Natural killer cell (primary cell): ENCODE measurements around the gene CD58. TPM values are rescaled to one million over a fixed set of nuclear protein-coding genes. Genes with fewer than 3 reads are reported as not detected.
A peak's percentile ranks its signal among the peaks of the same experiment; 100 is the strongest.

Experiments used
- ATAC-seq, 3 donors: fragments of 150-1000 bp in 2 of 3; fragments of 200-7000 bp in 1 of 3; cut with Tn5 transposase; 1 replicate in 1 of 3; 2 replicates in 2 of 3; pipeline ENCODE4 v1.10.0; 2021; ENCODE audit warnings: mild to moderate bottlenecking in 2 of 3, moderate library complexity in 2 of 3
- DNase-seq, 2 donors: peaks; one replicate each; pipeline versions ENCODE4 v3.0.0 to v3.0.0-alpha.2; 2013 to 2021; ENCODE audit warnings: mixed read lengths in 1 of 2
- H3K27ac ChIP-seq: one replicate; pipeline ENCODE4 v1.5.1; 2013; ENCODE audit warnings: mild to moderate bottlenecking, low read length
- H3K27me3 ChIP-seq: one replicate; pipeline ENCODE4 v1.6.1; 2013; ENCODE audit warnings: low read length; ENCODE audit not compliant: control insufficient read depth, insufficient read depth
- H3K36me3 ChIP-seq: one replicate; pipeline ENCODE4 v1.6.1; 2013; ENCODE audit warnings: low read length; ENCODE audit not compliant: control insufficient read depth, insufficient read depth
- H3K4me1 ChIP-seq: one replicate; pipeline ENCODE4 v1.6.1; 2013; ENCODE audit warnings: low read length; ENCODE audit not compliant: control insufficient read depth, insufficient read depth
- H3K4me3 ChIP-seq: one replicate; pipeline ENCODE4 v1.5.1; 2013; ENCODE audit warnings: low read length
- H3K9me3 ChIP-seq: one replicate; pipeline ENCODE4 v1.6.1; 2013; ENCODE audit warnings: low read length; ENCODE audit not compliant: control insufficient read depth, insufficient read depth
- H3K27ac Mint-ChIP-seq, 2 donors: one replicate each; pipeline ENCODE4 v1.8.0; 2022; ENCODE audit warnings: mild to moderate bottlenecking in 2 of 2, mixed read lengths in 2 of 2, moderate library complexity in 1 of 2
- H3K27me3 Mint-ChIP-seq, 2 donors: one replicate each; pipeline ENCODE4 v1.8.0; 2022; ENCODE audit warnings: low read depth in 2 of 2, mixed read lengths in 2 of 2
- H3K36me3 Mint-ChIP-seq: one replicate; pipeline ENCODE4 v1.8.0; 2022; ENCODE audit warnings: mixed read lengths
- H3K4me1 Mint-ChIP-seq, 2 donors: one replicate each; pipeline ENCODE4 v1.8.0; 2022; ENCODE audit warnings: mixed read lengths in 2 of 2
- H3K4me3 Mint-ChIP-seq: one replicate; pipeline ENCODE4 v1.8.0; 2022; ENCODE audit warnings: mild to moderate bottlenecking, moderate library complexity, mixed read lengths
- H3K9me3 Mint-ChIP-seq, 2 donors: one replicate each; pipeline ENCODE4 v1.8.0; 2022; ENCODE audit warnings: mixed read lengths in 2 of 2
- WGBS: methylation state at CpG from one replicate; pipeline ENCODE4 v1.1.7; 2013; ENCODE audit warnings: missing lambda C conversion rate; ENCODE audit not compliant: insufficient coverage; 5-methylcytosine and 5-hydroxymethylcytosine counted together
- intact Hi-C: fragments of 100-400 bp; cut with micrococcal nuclease; formaldehyde crosslinking; loops from one replicate; pipeline ENCODE4 v1.14.2; 2022
- total RNA-seq, 4 donors: library from RNA; stranded (reverse); fragments of 120-200 nt in 1 of 4; gene quantifications; one replicate each; pipeline versions ENCODE4 v1.2.3 to v1.2.4, GENCODE V29; 2013 to 2022
- TF ChIP-seq, protein P1 (sequence below): fragments of 200-600 bp; IDR thresholded peaks from one replicate; pipeline ENCODE4 v1.8.0; 2022; ENCODE audit warnings: antibody characterized with exemption

CD58 gene
- total RNA-seq, 3 donors from 2014 or later (not counting 1 experiment from before 2014, with no cell fraction given): 27.4 to 34.0 (median 28.6) TPM

DNA sequence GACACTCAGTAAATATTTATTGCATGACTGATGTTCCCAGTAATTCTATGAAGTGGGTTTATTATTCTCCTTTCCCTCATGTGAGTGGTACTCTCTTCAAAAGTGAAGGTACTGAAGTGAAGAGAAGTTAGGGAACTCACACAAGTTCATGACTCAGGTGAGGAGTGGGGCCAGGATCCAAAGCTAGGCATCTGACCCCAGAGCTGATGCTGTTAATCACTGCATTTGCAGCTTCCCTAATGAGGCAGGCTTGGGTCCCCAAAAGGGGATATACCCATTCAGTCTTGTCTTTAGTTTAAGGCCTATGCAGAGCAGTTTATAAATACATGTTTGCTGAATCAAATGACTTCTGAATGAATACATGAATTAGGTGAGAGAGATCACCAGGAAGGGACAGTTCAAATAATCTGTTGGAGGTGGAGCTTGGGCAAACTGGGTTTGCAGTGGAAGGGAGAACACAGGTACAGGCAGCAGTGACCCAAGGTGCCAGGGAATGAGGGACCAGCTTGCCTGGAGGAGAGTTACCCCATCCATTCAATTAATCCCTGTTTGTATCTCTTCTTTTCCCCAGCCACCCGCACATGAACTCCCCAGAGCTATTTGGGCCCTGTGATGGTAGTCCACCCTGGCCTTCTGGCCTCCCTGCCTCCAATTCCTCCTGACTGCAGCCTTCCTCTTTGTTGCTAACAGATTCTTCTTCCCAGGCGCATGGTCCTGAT is 2.0 kb downstream of the CD58 start:
- Histone ChIP-seq H3K36me3 (no peaks in the 10 kb centered on the region), H3K27me3 (no peaks in the 10 kb centered on the region), H3K4me1 (peaks cover 28% of the 10 kb centered on the region), H3K27ac (peak overlapping the region; percentile 77), H3K4me3 (no peak overlapping the region), H3K9me3 (peaks cover 3% of the 10 kb centered on the region)
- H3K27ac Mint-ChIP-seq: peak overlapping the region; percentile 82 to 90
- peaks cover 7% of the 10 kb centered on the region for H3K36me3 Mint-ChIP-seq
- H3K27me3 Mint-ChIP-seq: peaks cover 0 to 3% of the 10 kb centered on the region in 2 donors
- peaks cover 65 to 72% of the 10 kb centered on the region in 2 donors for H3K4me1 Mint-ChIP-seq
- H3K9me3 Mint-ChIP-seq: peaks cover 4% of the 10 kb centered on the region in 2 donors
- ATAC-seq (no peak), DNase-seq (no peak)
- TF ChIP-seq, protein P1, sequence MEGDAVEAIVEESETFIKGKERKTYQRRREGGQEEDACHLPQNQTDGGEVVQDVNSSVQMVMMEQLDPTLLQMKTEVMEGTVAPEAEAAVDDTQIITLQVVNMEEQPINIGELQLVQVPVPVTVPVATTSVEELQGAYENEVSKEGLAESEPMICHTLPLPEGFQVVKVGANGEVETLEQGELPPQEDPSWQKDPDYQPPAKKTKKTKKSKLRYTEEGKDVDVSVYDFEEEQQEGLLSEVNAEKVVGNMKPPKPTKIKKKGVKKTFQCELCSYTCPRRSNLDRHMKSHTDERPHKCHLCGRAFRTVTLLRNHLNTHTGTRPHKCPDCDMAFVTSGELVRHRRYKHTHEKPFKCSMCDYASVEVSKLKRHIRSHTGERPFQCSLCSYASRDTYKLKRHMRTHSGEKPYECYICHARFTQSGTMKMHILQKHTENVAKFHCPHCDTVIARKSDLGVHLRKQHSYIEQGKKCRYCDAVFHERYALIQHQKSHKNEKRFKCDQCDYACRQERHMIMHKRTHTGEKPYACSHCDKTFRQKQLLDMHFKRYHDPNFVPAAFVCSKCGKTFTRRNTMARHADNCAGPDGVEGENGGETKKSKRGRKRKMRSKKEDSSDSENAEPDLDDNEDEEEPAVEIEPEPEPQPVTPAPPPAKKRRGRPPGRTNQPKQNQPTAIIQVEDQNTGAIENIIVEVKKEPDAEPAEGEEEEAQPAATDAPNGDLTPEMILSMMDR: no peak
- intact Hi-C loops: no loop called here
- peak overlapping the region; percentile 86 for H3K4me3 Mint-ChIP-seq
- WGBS: 96% methylated on average over 2 of the region's 2 CpGs

DNA sequence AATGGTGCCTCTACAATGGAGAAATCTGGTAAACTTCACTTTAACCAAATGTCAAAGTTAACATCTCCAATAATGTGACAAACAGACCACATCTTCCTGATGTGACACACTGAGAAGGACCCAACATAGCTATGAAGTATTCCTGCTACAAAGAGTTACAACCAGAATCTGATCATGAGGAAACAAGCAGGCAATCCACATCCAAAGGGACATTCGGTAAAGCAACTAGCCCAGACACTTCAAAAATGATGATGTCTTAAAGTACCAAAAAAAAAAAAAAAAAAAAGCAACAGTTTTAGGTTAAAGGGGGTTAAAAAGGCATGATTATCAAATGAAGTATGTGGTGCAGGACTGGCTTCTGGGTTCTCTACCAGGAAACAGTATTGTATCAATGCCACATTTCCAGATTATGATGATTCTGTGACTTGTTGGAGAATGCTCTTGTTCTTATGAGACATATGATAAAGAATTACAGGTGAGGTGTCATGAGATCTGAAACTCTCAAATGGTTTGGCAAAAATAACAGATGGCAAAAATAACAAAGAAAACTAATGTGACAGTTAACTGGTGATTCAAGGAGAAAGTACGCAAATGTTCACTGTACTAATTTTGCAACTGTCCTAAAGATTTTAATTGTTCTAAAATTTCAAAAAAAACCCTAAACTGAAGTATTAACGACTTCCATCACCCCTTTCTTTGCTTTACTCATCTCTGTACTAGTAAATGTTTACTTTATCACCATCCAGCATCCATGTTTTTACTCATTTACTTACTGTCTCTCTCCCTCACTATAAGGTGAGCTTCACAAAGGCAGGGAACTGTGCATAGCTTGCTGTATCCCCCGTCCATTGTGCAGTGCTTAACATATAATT is 2.8 kb downstream of the CD58 start:
- TF ChIP-seq, protein P1: no peak
- peaks cover 8% of the 10 kb centered on the region for H3K36me3 Mint-ChIP-seq
- Histone ChIP-seq H3K27me3 (no peaks in the 10 kb centered on the region), H3K4me1 (peaks cover 28% of the 10 kb centered on the region), H3K36me3 (no peaks in the 10 kb centered on the region), H3K4me3 (no peak overlapping the region), H3K9me3 (peaks cover 10% of the 10 kb centered on the region), H3K27ac (no peak overlapping the region)
- WGBS: 95% methylated on average over 2 of the region's 4 CpGs
- ATAC-seq (no peak), DNase-seq (no peak)
- peaks cover 71 to 77% of the 10 kb centered on the region in 2 donors for H3K4me1 Mint-ChIP-seq
- H3K27ac Mint-ChIP-seq: peak overlapping the region; percentile 82 to 90
- H3K27me3 Mint-ChIP-seq: peaks cover 0 to 3% of the 10 kb centered on the region in 2 donors
- H3K4me3 Mint-ChIP-seq: peak overlapping the region; percentile 60
- intact Hi-C loops: no loop called here
- peaks cover 4% of the 10 kb centered on the region in 2 donors for H3K9me3 Mint-ChIP-seq

DNA sequence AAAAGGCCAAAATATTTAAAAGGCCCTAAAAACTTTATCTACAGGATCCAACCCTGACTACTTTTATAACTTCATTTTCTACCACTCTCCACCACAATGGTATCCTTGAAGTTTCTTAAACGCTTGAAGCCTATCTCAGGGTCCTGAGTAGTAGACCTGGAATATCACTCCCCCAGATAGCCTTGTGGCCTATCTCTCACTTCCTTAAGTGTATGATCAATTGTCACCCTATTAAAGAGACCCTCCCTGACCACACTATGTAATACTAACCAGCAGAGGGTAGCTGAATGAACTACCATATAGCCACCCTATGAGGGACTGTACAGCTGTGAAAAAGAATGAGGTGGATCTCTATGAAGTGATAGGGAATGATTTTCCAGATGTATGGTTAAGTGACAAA is 5.6 kb downstream of the CD58 start:
- Histone ChIP-seq H3K4me1 (peaks cover 19% of the 10 kb centered on the region), H3K9me3 (peaks cover 10% of the 10 kb centered on the region), H3K4me3 (no peak overlapping the region), H3K36me3 (no peaks in the 10 kb centered on the region), H3K27me3 (no peaks in the 10 kb centered on the region), H3K27ac (no peak overlapping the region)
- Mint-ChIP-seq H3K27me3 (no peaks in the 10 kb centered on the region), H3K4me3 (no peak overlapping the region), H3K9me3 (peaks cover 4% of the 10 kb centered on the region in 2 donors), H3K4me1 (peaks cover 80 to 90% of the 10 kb centered on the region in 2 donors), H3K36me3 (peaks cover 8% of the 10 kb centered on the region), H3K27ac (peak overlapping the region in 1 of 2 donors; percentile 72)
- 100% methylated on average over 1 of the region's 1 CpG for WGBS
- no peak for ATAC-seq
- intact Hi-C loops: no loop called here
- TF ChIP-seq, protein P1: no peak
- no peak for DNase-seq
